ENCODE data around the gene RSPH1. TPM values are rescaled to one million over a fixed set of nuclear protein-coding genes. Genes with fewer than 3 reads are reported as not detected.
A peak's percentile ranks its signal among the peaks of the same experiment; 100 is the strongest.

Gene RSPH1
- total and polyA plus RNA-seq, 12 donors = 0.13 to 5.8 (median 0.87) TPM; not detected in 2

DNA sequence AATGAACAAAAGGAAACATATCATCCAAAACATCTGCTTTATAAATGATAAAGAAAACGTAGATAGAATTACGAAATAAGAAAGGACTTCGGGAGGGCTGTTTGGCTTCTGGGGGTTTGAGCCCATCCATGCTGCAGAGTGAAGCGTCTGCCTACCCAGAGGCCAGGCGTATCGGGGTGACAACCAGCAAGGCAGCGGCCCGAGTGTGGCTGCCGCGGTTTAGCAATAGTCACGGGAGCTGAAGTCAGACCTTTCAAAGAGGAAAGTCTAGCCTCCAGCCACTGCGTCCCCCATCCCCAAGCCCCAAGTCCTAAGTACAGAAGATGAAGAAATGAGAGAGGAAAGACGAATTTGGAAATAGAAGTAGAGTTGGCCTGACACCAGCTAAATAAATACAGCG lies 26.2 kb upstream of the RSPH1 start:
- peak in 2 of 7 donors; percentile 17 to 50 for DNase-seq
- Histone ChIP-seq H3K27me3 (no peaks in the 10 kb centered on the region), H3K36me3 (replicated peaks in 1 of 2) (peaks cover 0 to 14% of the 10 kb centered on the region in 2 donors), H3K4me3 (no peak overlapping the region), H3K27ac (no peak overlapping the region), H3K4me1 (replicated peaks in 1 of 2) (peaks cover 15 to 29% of the 10 kb centered on the region in 2 donors), H3K9me3 (replicated peaks in 1 of 3) (no peaks in the 10 kb centered on the region)
- 93 to 95% (median 94%) methylated on average over 14 of the region's 14 CpGs for WGBS, 4 donors
- intact Hi-C loops (cut with DNase I) = no loop called here
- TF ChIP-seq POLR2A (IDR thresholded peaks at IDR 0.05) (no peak), CTCF (IDR thresholded peaks at IDR 0.05) (no peak)

DNA sequence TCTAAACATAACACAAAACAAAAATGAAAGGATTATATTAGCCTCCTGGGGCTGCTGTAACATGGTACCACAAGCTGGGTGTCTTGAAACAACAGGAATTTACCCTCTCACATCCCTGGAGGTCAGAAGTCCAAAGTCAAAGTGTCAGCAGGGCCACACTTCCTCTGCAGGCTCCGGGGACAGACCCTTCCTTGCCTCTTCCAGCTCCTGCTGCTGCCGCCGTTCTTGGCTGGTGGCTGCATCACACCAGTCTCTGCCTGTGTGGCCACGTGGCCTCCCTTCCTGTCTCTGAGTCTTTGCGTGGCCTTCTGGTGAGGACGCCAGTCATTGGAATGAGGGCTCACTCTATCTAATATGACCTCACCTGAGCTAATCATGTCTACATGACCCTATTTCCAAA lies 25.8 kb upstream of the RSPH1 start:
- H3K4me3 ChIP-seq = no peak overlapping the region
- no peak overlapping the region for H3K27ac ChIP-seq
- H3K4me1 ChIP-seq (replicated peaks in 1 of 2) = peaks cover 15 to 29% of the 10 kb centered on the region in 2 donors
- intact Hi-C loops (cut with DNase I) = no loop called here
- peaks cover 0 to 14% of the 10 kb centered on the region in 2 donors for H3K36me3 ChIP-seq (replicated peaks in 1 of 2)
- no peaks in the 10 kb centered on the region for H3K9me3 ChIP-seq (replicated peaks in 1 of 3)
- WGBS, 4 donors = 71 to 91% (median 87%) methylated on average over 5 to 6 of the region's 6 CpGs
- DNase-seq = peak in 2 of 7 donors; percentile 17 to 43
- no peaks in the 10 kb centered on the region for H3K27me3 ChIP-seq
- no peak for TF ChIP-seq CTCF (IDR thresholded peaks at IDR 0.05)
- no peak for TF ChIP-seq POLR2A (IDR thresholded peaks at IDR 0.05)

DNA sequence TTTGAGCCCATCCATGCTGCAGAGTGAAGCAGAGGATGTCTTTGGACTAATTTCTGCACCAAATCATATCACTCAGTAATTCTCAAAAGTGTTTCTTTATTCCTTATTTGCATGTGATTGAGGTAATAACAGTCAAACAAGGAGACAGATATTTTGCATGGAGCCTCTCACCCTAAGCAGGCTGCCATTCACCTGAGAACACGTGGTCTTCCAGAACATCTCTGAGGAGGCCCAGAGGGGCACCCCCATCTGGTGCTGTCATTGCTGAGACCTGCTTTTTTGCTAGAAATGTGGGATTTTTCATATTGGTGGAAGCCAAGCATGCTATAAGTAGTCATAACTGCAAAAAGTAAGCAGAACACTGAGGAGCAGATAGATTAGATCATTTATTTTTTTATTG lies 25.4 kb upstream of the RSPH1 start:
- intact Hi-C loops (cut with DNase I) = no loop called here
- WGBS, 4 donors = 75 to 92% (median 86%) methylated on average over 1 of the region's 1 CpG
- TF ChIP-seq CTCF (IDR thresholded peaks at IDR 0.05) (no peak), POLR2A (IDR thresholded peaks at IDR 0.05) (no peak)
- Histone ChIP-seq H3K27ac (no peak overlapping the region), H3K4me3 (no peak overlapping the region), H3K9me3 (replicated peaks in 1 of 3) (no peaks in the 10 kb centered on the region), H3K36me3 (replicated peaks in 1 of 2) (peaks cover 0 to 14% of the 10 kb centered on the region in 2 donors), H3K4me1 (replicated peaks in 1 of 2) (peaks cover 11 to 29% of the 10 kb centered on the region in 2 donors), H3K27me3 (no peaks in the 10 kb centered on the region)
- DNase-seq = peak in 2 of 7 donors; percentile 5 to 27

DNA sequence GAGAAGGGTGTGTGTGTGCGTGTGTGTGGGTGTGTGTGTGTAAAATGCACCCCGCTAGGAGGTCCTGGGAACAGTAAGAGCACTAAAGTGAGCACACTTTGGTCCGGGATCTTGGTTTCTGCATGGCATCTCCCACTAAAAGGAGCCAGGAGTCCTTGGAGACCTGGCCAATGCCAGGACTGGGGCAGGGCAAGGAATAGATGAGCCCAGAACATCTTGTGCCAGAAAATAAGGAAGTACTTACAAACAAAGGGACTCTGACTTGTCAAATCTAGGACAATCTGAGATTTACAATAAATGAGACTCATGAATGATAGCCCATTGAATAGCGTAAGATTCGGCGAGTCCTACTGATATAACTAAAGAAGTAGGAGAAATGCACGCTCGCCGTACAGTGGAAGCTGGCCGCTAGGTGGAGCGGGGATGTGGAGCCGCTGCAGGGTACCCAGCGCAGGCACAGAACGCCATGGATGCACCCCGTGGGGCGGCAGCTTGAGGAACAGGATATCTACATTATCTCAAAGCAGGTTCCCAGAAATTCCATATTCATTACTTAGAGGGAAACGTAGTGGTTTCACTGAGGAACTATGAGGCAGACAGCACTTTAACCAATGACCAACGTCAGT lies 24.7 kb upstream of the RSPH1 start:
- TF ChIP-seq CTCF (IDR thresholded peaks at IDR 0.05) (no peak), POLR2A (IDR thresholded peaks at IDR 0.05) (no peak)
- Histone ChIP-seq H3K4me1 (replicated peaks in 1 of 2) (peaks cover 11 to 31% of the 10 kb centered on the region in 2 donors), H3K36me3 (replicated peaks in 1 of 2) (peaks cover 0 to 14% of the 10 kb centered on the region in 2 donors), H3K27me3 (no peaks in the 10 kb centered on the region), H3K9me3 (replicated peaks in 1 of 3) (no peaks in the 10 kb centered on the region), H3K4me3 (no peak overlapping the region), H3K27ac (no peak overlapping the region)
- intact Hi-C loops (cut with DNase I) = no loop called here
- DNase-seq = peak in 2 of 7 donors; percentile 24 to 60
- 89 to 94% (median 92%) methylated on average over 18 of the region's 18 CpGs for WGBS, 4 donors
